ENCODE data around the gene KCNK3. TPM values are rescaled to one million over a fixed set of nuclear protein-coding genes. Genes with fewer than 3 reads are reported as not detected.
A peak's percentile ranks its signal among the peaks of the same experiment; 100 is the strongest.

The KCNK3 gene
- total and polyA plus RNA-seq, 2 of the 13 experiments (the other 11 are each of a cell fraction or from before 2014, with no cell fraction given): not detected

DNA sequence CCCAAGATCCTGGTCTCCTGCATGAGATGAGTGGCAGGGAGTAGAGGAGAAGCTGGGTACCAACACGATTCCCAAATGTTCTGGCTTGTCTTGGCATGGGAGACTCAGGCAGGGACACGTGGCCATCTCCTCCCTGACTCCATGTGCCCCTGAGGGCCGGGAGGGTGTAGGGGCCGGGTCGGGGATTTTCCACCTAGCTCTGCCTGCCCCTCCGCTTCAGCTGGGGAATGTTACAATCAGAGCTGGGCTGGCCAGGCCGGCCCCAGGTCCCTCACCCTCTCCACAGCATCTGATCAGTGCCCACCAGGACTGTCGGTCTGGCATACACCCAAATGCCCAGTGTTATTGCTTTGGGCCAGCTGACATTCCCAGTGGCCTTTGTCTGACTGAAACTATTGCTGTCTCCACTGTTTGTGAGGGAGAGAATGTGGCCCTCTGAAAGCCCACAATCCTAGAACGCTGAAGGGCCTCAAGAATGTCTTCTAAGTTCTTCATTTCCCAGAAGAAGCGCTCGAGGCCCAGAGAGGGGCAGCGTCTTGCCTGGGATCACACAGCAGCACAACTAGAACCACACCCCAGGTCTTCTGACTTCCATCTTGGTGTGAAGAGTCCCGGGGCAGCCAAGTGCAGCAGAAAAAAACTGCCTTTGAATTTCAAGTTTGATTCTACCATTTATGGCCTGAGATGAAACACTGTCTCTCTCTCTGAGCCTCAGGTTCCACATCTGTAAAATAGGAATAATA lies 23.2 kb downstream of the KCNK3 start:
- BruUV-seq (replicated peaks): no TSS peak
- FAIRE-seq: no peak
- Histone ChIP-seq H3K4me3 (replicated peaks in 1 of 3; ENCODE audit: insufficient read depth in 1 of 3, low read depth in 2 of 3, low read length in 3 of 3) (no peak overlapping the region), H3K9ac (ENCODE audit: insufficient read depth, low read depth, low read length) (no peak overlapping the region), H2AFZ (ENCODE audit: low read length) (no peak overlapping the region), H3K27me3 (ENCODE audit: control insufficient read depth in 1 of 2, insufficient read depth in 2 of 2, low read length in 2 of 2) (peaks cover 0 to 72% of the 10 kb centered on the region in 2 experiments; a peak in 4 of 5 replicates), H3K27ac (ENCODE audit: extremely low read length, insufficient read depth, low read length) (no peak overlapping the region), H3K36me3 (replicated peaks in 1 of 2; ENCODE audit: control insufficient read depth in 1 of 2, insufficient read depth in 2 of 2, low read length in 2 of 2) (no peaks in the 10 kb centered on the region), H4K20me1 (ENCODE audit: insufficient read depth, low read length) (no peaks in the 10 kb centered on the region), H3K4me2 (ENCODE audit: low read depth, low read length) (no peak overlapping the region), H3K9me3 (ENCODE audit: low read length) (no peaks in the 10 kb centered on the region), H3K79me2 (ENCODE audit: insufficient read depth, low read length) (no peaks in the 10 kb centered on the region), H3K4me1 (ENCODE audit: insufficient read depth, low read length) (peaks cover 11% of the 10 kb centered on the region)
- intact Hi-C loops (cut with micrococcal nuclease; ENCODE audit: unreplicated experiment) (no loop called here), in situ Hi-C loops (cut with HindIII; ENCODE audit: extremely low pct_ligation_motif_present, low pct_unique_long_range_greater_than_20kb) (no loop called here)
- WGBS (ENCODE audit: low lambda C conversion rate): 18% methylated on average over 10 of the region's 13 CpGs
- ATAC-seq: no peak
- ChIA-PET POLR2A (no interaction called here), CTCF (ENCODE audit: low intra/inter-chr PET ratio, low total read pairs) (no interaction called here)
- TF ChIP-seq, protein P1, sequence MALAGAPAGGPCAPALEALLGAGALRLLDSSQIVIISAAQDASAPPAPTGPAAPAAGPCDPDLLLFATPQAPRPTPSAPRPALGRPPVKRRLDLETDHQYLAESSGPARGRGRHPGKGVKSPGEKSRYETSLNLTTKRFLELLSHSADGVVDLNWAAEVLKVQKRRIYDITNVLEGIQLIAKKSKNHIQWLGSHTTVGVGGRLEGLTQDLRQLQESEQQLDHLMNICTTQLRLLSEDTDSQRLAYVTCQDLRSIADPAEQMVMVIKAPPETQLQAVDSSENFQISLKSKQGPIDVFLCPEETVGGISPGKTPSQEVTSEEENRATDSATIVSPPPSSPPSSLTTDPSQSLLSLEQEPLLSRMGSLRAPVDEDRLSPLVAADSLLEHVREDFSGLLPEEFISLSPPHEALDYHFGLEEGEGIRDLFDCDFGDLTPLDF (CRISPR knock-in tag; IDR thresholded peaks at IDR 0.05): no peak
- peak; percentile 91 for TF ChIP-seq ZNF768 (CRISPR knock-in tag; IDR thresholded peaks at IDR 0.05)
- TF ChIP-seq, protein P2, sequence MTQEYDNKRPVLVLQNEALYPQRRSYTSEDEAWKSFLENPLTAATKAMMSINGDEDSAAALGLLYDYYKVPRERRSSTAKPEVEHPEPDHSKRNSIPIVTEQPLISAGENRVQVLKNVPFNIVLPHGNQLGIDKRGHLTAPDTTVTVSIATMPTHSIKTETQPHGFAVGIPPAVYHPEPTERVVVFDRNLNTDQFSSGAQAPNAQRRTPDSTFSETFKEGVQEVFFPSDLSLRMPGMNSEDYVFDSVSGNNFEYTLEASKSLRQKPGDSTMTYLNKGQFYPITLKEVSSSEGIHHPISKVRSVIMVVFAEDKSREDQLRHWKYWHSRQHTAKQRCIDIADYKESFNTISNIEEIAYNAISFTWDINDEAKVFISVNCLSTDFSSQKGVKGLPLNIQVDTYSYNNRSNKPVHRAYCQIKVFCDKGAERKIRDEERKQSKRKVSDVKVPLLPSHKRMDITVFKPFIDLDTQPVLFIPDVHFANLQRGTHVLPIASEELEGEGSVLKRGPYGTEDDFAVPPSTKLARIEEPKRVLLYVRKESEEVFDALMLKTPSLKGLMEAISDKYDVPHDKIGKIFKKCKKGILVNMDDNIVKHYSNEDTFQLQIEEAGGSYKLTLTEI (CRISPR knock-in tag; conservative IDR thresholded peaks at IDR 0.05): no peak
- no peak for TF ChIP-seq NFATC3 (CRISPR knock-in tag; IDR thresholded peaks at IDR 0.05)
- no peak for TF ChIP-seq ZNF235 (CRISPR knock-in tag; IDR thresholded peaks at IDR 0.05; ENCODE audit: borderline replicate concordance)
- TF ChIP-seq KMT2B (CRISPR knock-in tag; IDR thresholded peaks at IDR 0.05): no peak
- TF ChIP-seq, protein P3, sequence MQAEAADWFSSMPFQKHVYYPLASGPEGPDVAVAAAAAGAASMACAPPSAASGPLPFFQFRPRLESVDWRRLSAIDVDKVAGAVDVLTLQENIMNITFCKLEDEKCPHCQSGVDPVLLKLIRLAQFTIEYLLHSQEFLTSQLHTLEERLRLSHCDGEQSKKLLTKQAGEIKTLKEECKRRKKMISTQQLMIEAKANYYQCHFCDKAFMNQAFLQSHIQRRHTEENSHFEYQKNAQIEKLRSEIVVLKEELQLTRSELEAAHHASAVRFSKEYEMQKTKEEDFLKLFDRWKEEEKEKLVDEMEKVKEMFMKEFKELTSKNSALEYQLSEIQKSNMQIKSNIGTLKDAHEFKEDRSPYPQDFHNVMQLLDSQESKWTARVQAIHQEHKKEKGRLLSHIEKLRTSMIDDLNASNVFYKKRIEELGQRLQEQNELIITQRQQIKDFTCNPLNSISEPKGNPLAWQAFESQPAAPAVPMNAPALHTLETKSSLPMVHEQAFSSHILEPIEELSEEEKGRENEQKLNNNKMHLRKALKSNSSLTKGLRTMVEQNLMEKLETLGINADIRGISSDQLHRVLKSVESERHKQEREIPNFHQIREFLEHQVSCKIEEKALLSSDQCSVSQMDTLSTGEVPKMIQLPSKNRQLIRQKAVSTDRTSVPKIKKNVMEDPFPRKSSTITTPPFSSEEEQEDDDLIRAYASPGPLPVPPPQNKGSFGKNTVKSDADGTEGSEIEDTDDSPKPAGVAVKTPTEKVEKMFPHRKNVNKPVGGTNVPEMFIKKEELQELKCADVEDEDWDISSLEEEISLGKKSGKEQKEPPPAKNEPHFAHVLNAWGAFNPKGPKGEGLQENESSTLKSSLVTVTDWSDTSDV (CRISPR knock-in tag; IDR thresholded peaks at IDR 0.05): no peak
- no peak for TF ChIP-seq ZSCAN22 (CRISPR knock-in tag; IDR thresholded peaks at IDR 0.05)
- no peak for TF ChIP-seq ZNF775 (CRISPR knock-in tag; IDR thresholded peaks at IDR 0.05; ENCODE audit: borderline replicate concordance)
- TF ChIP-seq, protein P4, sequence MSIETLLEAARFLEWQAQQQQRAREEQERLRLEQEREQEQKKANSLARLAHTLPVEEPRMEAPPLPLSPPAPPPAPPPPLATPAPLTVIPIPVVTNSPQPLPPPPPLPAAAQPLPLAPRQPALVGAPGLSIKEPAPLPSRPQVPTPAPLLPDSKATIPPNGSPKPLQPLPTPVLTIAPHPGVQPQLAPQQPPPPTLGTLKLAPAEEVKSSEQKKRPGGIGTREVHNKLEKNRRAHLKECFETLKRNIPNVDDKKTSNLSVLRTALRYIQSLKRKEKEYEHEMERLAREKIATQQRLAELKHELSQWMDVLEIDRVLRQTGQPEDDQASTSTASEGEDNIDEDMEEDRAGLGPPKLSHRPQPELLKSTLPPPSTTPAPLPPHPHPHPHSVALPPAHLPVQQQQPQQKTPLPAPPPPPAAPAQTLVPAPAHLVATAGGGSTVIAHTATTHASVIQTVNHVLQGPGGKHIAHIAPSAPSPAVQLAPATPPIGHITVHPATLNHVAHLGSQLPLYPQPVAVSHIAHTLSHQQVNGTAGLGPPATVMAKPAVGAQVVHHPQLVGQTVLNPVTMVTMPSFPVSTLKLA (IDR thresholded peaks at IDR 0.05): peak; percentile 23; the same call in 1 of the 2 replicates
- DNase-seq (ENCODE audit: low spot score): no peak

Measured in HepG2 (cell line).